H1 (cell line): Measurements from ENCODE around the gene MANEAL. TPM values are rescaled to one million over a fixed set of nuclear protein-coding genes. Genes with fewer than 3 reads are reported as not detected.
A peak's percentile ranks its signal among the peaks of the same experiment; 100 is the strongest.

Experiments used
- CTCF ChIA-PET: fragments of 300-600 bp; sonication (Branson Sonifier 250); formaldehyde crosslinking; loops from one replicate; lab custom pipeline; 2021; ENCODE audit not compliant: partially characterized antibody; lab: Charles Lee
- POLR2A ChIA-PET: fragments of 300-600 bp; sonication (Branson Sonifier 250); formaldehyde crosslinking; loops from one replicate; lab custom pipeline; 2021; ENCODE audit warnings: inconsistent platforms; ENCODE audit not compliant: partially characterized antibody; lab: Charles Lee
- DNase-seq, 2 experiments: peaks; one replicate each; pipeline versions ENCODE4 v3.0.0 to v3.0.0-alpha.2; 2010 to 2022; ENCODE audit warnings: low spot score in 2 of 2, low read depth in 1 of 2, mixed read lengths in 1 of 2
- FAIRE-seq: peaks from 2 replicates; lab custom pipeline; 2011; peaks lifted over from hg19 to GRCh38; lab: Jason Lieb, UNC
- H2AFZ ChIP-seq: 2 replicates; pipeline ENCODE4 v1.8.1; 2012; ENCODE audit warnings: low read length, inconsistent platforms
- H2AK5ac ChIP-seq: 2 replicates; pipeline ENCODE4 v1.6.1; 2013; ENCODE audit warnings: low read depth, low read length
- H2BK120ac ChIP-seq: replicated peaks from 2 replicates; pipeline ENCODE3; 2013; ENCODE audit warnings: low read depth, low read length, inconsistent platforms
- H2BK12ac ChIP-seq: 2 replicates; pipeline ENCODE4 v1.6.1; 2013; ENCODE audit warnings: low read depth, low read length
- H2BK15ac ChIP-seq: 2 replicates; pipeline ENCODE4 v1.6.1; 2013; ENCODE audit warnings: low read length
- H2BK20ac ChIP-seq: 2 replicates; pipeline ENCODE4 v1.6.1; 2013; ENCODE audit warnings: low read length
- H2BK5ac ChIP-seq: 2 replicates; pipeline ENCODE4 v1.6.1; 2013; ENCODE audit warnings: low read depth, low read length
- H3K14ac ChIP-seq: 2 replicates; pipeline ENCODE4 v1.6.1; 2013; ENCODE audit warnings: inconsistent platforms; ENCODE audit not compliant: insufficient read length
- H3K18ac ChIP-seq: 2 replicates; pipeline ENCODE4 v1.6.1; 2013; ENCODE audit warnings: low read length; ENCODE audit errors: extremely low read depth
- H3K23ac ChIP-seq: 2 replicates; pipeline ENCODE4 v1.6.1; 2013; ENCODE audit warnings: inconsistent platforms; ENCODE audit not compliant: insufficient read length
- H3K23me2 ChIP-seq: 2 replicates; pipeline ENCODE4 v1.6.1; 2013; ENCODE audit warnings: low read depth, low read length
- H3K27ac ChIP-seq: 2 replicates; pipeline ENCODE4 v1.6.1; 2011; ENCODE audit warnings: low read depth, low read length, inconsistent platforms
- H3K27me3 ChIP-seq, 4 experiments: replicated peaks in 1 of 4; 1 replicate in 1 of 4; 2 replicates in 3 of 4; pipeline versions ENCODE4 v1.6.1 to v1.8.1; 2011 to 2013; ENCODE audit warnings: low read length in 3 of 4, mild to moderate bottlenecking in 3 of 4, inconsistent platforms in 2 of 4, mixed read lengths in 2 of 4, moderate library complexity in 1 of 4; ENCODE audit not compliant: control insufficient read depth in 3 of 4, insufficient read depth in 3 of 4; ENCODE audit errors: extremely low read depth in 1 of 4
- H3K36me3 ChIP-seq, 4 experiments: 2 replicates each; pipeline versions ENCODE4 v1.6.1 to v1.8.1; 2011 to 2013; ENCODE audit warnings: mild to moderate bottlenecking in 4 of 4, low read length in 3 of 4, moderate library complexity in 2 of 4, control low read depth in 1 of 4, inconsistent platforms in 1 of 4; ENCODE audit not compliant: insufficient read depth in 4 of 4, control insufficient read depth in 2 of 4
- H3K4ac ChIP-seq: replicated peaks from 2 replicates; pipeline ENCODE3; 2013; ENCODE audit warnings: low read length, low read depth, mixed read lengths, inconsistent platforms; ENCODE audit not compliant: insufficient read length
- H3K4me1 ChIP-seq, 4 experiments: replicated peaks in 1 of 4; 1 replicate in 1 of 4; 2 replicates in 3 of 4; pipeline versions ENCODE4 v1.6.1 to v1.8.1; 2011 to 2013; ENCODE audit warnings: low read length in 3 of 4, inconsistent platforms in 2 of 4, mixed read lengths in 1 of 4; ENCODE audit not compliant: insufficient read depth in 4 of 4, control insufficient read depth in 3 of 4
- H3K4me2 ChIP-seq, 2 experiments: 2 replicates each; pipeline versions ENCODE4 v1.6.1 to v1.8.1; 2011 to 2013; ENCODE audit warnings: low read depth in 2 of 2, low read length in 2 of 2, control low read depth in 1 of 2, inconsistent platforms in 1 of 2, mild to moderate bottlenecking in 1 of 2; ENCODE audit not compliant: insufficient read depth in 1 of 2
- H3K4me3 ChIP-seq, 4 experiments: fragments of 200-600, 300-600 bp in 1 of 4; sonication (generic), shearing (Covaris generic), sonication (Bioruptor Twin) in 1 of 4; 2 replicates each; pipeline versions ENCODE4 v1.5.1 to v1.8.1; 2011 to 2016; ENCODE audit warnings: low read length in 4 of 4, low read depth in 3 of 4, control low read depth in 2 of 4, inconsistent platforms in 2 of 4, mild to moderate bottlenecking in 2 of 4, mixed read lengths in 1 of 4, moderate library complexity in 1 of 4; ENCODE audit not compliant: insufficient read depth in 2 of 4; ENCODE audit errors: extremely low read depth in 1 of 4
- H3K56ac ChIP-seq: replicated peaks from 2 replicates; pipeline ENCODE3; 2013; ENCODE audit warnings: low read depth, mild to moderate bottlenecking, mixed read lengths, low read length, inconsistent platforms; ENCODE audit not compliant: insufficient read length
- H3K79me1 ChIP-seq: 2 replicates; pipeline ENCODE4 v1.6.1; 2013; ENCODE audit warnings: low read depth, low read length, control low read depth
- H3K79me2 ChIP-seq, 2 experiments: 2 replicates each; pipeline versions ENCODE4 v1.6.1 to v1.8.1; 2012 to 2013; ENCODE audit warnings: low read length in 2 of 2, mild to moderate bottlenecking in 2 of 2, inconsistent platforms in 1 of 2; ENCODE audit not compliant: insufficient read depth in 2 of 2, control insufficient read depth in 1 of 2
- H3K9ac ChIP-seq, 4 experiments: replicated peaks in 1 of 4; 1 replicate in 1 of 4; 2 replicates in 3 of 4; pipeline versions ENCODE4 v1.6.1 to v1.8.1; 2011 to 2013; ENCODE audit warnings: low read depth in 3 of 4, low read length in 3 of 4, control low read depth in 2 of 4, mild to moderate bottlenecking in 2 of 4, moderate library complexity in 2 of 4, inconsistent platforms in 1 of 4; ENCODE audit errors: extremely low read depth in 1 of 4
- H3K9me3 ChIP-seq, 2 experiments: 2 replicates each; pipeline versions ENCODE4 v1.6.1 to v1.8.1; 2012 to 2013; ENCODE audit warnings: mild to moderate bottlenecking in 2 of 2, moderate library complexity in 2 of 2, control low read depth in 1 of 2, inconsistent platforms in 1 of 2, low read depth in 1 of 2, low read length in 1 of 2, mixed read lengths in 1 of 2; ENCODE audit not compliant: insufficient read depth in 2 of 2
- H4K20me1 ChIP-seq, 2 experiments: replicated peaks in 1 of 2; 2 replicates each; pipeline versions ENCODE3 to v1.8.1; 2011 to 2013; ENCODE audit warnings: inconsistent platforms in 2 of 2, low read length in 2 of 2, mild to moderate bottlenecking in 1 of 2; ENCODE audit not compliant: insufficient read depth in 2 of 2, control insufficient read depth in 1 of 2
- H4K5ac ChIP-seq: 2 replicates; pipeline ENCODE4 v1.6.1; 2013; ENCODE audit warnings: low read length, low read depth, mixed read lengths, inconsistent platforms; ENCODE audit not compliant: insufficient read length
- H4K8ac ChIP-seq: 2 replicates; pipeline ENCODE4 v1.8.0; 2013; ENCODE audit warnings: mild to moderate bottlenecking, moderate library complexity, low read length, inconsistent platforms; ENCODE audit not compliant: insufficient read depth; ENCODE audit errors: extremely low read depth
- H4K91ac ChIP-seq: replicated peaks from 2 replicates; pipeline ENCODE3; 2013; ENCODE audit warnings: low read length, mixed read lengths, inconsistent platforms; ENCODE audit not compliant: insufficient read length
- ATF2 ChIP-seq: IDR thresholded peaks from 2 replicates; pipeline ENCODE4 v1.6.1; 2012; ENCODE audit warnings: low read length, inconsistent platforms
- EP300 ChIP-seq, 2 experiments: IDR thresholded peaks; 1 replicate in 1 of 2; 2 replicates in 1 of 2; pipeline ENCODE4 v1.6.1; 2011 to 2012; ENCODE audit warnings: low read depth in 2 of 2, low read length in 2 of 2, mild to moderate bottlenecking in 2 of 2, borderline replicate concordance in 1 of 2, inconsistent platforms in 1 of 2, moderate library complexity in 1 of 2
- GABPA ChIP-seq: IDR thresholded peaks from 2 replicates; pipeline ENCODE4 v1.6.1; 2011; ENCODE audit warnings: mild to moderate bottlenecking, low read length, moderate library complexity, borderline replicate concordance; ENCODE audit not compliant: insufficient read depth
- POLR2A ChIP-seq, 2 experiments: IDR thresholded peaks; 1 replicate in 1 of 2; 2 replicates in 1 of 2; pipeline ENCODE4 v1.6.1; 2011; ENCODE audit warnings: low read depth in 2 of 2, low read length in 2 of 2, mild to moderate bottlenecking in 2 of 2; ENCODE audit errors: control extremely low read depth in 1 of 2
- RXRA ChIP-seq: IDR thresholded peaks from 2 replicates; pipeline ENCODE4 v1.6.1; 2011; ENCODE audit warnings: low read depth, mild to moderate bottlenecking, low read length, moderate library complexity; ENCODE audit not compliant: insufficient read depth
- SAP30 ChIP-seq: fragments of 300-600 bp; sonication (generic); IDR thresholded peaks from 2 replicates; pipeline ENCODE4 v1.7.1; 2012; ENCODE audit warnings: low read length, moderate library complexity, mild to moderate bottlenecking, inconsistent platforms; ENCODE audit not compliant: insufficient read depth, insufficient replicate concordance
- SRF ChIP-seq: IDR thresholded peaks from 2 replicates; pipeline ENCODE4 v1.6.1; 2011; ENCODE audit warnings: mild to moderate bottlenecking, low read depth, low read length, moderate library complexity
- TAF7 ChIP-seq: optimal IDR thresholded peaks from 2 replicates; pipeline ENCODE3; 2011; ENCODE audit warnings: low read depth, mild to moderate bottlenecking, inconsistent platforms, low read length, moderate library complexity, borderline replicate concordance
- TCF12 ChIP-seq: IDR thresholded peaks from 2 replicates; pipeline ENCODE4 v1.6.1; 2011; ENCODE audit warnings: low read depth, mild to moderate bottlenecking, low read length
- WGBS, 2 experiments: shearing (Covaris generic) in 1 of 2; methylation state at CpG; one replicate each; pipeline versions ENCODE4 v1.1.6 to v1.1.7; 2013 to 2015; ENCODE audit warnings: low lambda C conversion rate in 2 of 2, mixed read lengths in 2 of 2, inconsistent platforms in 1 of 2, low coverage in 1 of 2, missing lambda C conversion rate in 1 of 2; ENCODE audit not compliant: insufficient replicate concordance in 2 of 2, insufficient coverage in 1 of 2, insufficient read length in 1 of 2; ENCODE audit errors: extremely low coverage in 1 of 2, missing lambda C conversion rate in 1 of 2; 5-methylcytosine and 5-hydroxymethylcytosine counted together
- polyA plus RNA-seq, 7 experiments: library from polyadenylated mRNA; depleted of rRNA in 3 of 7; stranded (reverse) in 5 of 7; unstranded in 2 of 7; fragments of >200 nt in 5 of 7; fragments of 200-250 nt in 2 of 7; gene quantifications; 1 replicate in 5 of 7; 2 replicates in 1 of 7; 4 replicates in 1 of 7; pipeline versions ENCODE4 v1.2.1 to v1.2.3, GENCODE V29; 2011 to 2013; ENCODE audit warnings: missing spikeins in 2 of 7, mixed read lengths in 2 of 7
- total RNA-seq: library from RNA; stranded (reverse); fragmentation: NEBNext Ultra II Directional; extraction: Animal tissue kit (Norgen Biotek cat#: 25700); gene quantifications from 2 replicates; pipeline ENCODE4 v1.2.1, GENCODE V29; 2021
- TF ChIP-seq, protein P1 (sequence below): IDR thresholded peaks from 2 replicates; pipeline ENCODE4 v1.6.1; 2012; ENCODE audit warnings: inconsistent platforms

The MANEAL gene
- total and polyA plus RNA-seq, 2 of the 8 experiments (the other 6 are each of a cell fraction or from before 2014, with no cell fraction given), result 4.8 to 7.2 TPM

GRCh38 chr1:37811027-37811655, 17.5 kb downstream of the MANEAL start:
- Histone ChIP-seq H3K36me3 (peaks cover 0 to 21% (median 6%) of the 10 kb centered on the region in 4 experiments; a peak in 6 of 8 replicates), H2BK120ac (no peak overlapping the region), H3K4me3 (no peak overlapping the region), H3K9me3 (no peaks in the 10 kb centered on the region), H4K5ac (no peak overlapping the region), H3K79me1 (peaks cover 8% of the 10 kb centered on the region), H2BK20ac (no peak overlapping the region), H3K79me2 (peaks cover 8 to 11% of the 10 kb centered on the region in 2 experiments), H2AFZ (no peak overlapping the region), H3K56ac (no peak overlapping the region), H2BK5ac (no peak overlapping the region), H3K27me3 (no peaks in the 10 kb centered on the region), H3K18ac (no peak overlapping the region), H3K4me1 (peaks cover 4 to 14% (median 10%) of the 10 kb centered on the region in 4 experiments; a peak in 6 of 7 replicates), H3K9ac (no peak overlapping the region), H3K23ac (no peak overlapping the region), H4K20me1 (peaks cover 0 to 24% of the 10 kb centered on the region in 2 experiments), H4K8ac (no peak overlapping the region), H3K4ac (no peak overlapping the region), H3K23me2 (peaks cover 5% of the 10 kb centered on the region; the same call in 1 of the 2 replicates), H4K91ac (no peak overlapping the region), H3K4me2 (no peak overlapping the region), H2BK15ac (no peak overlapping the region), H3K14ac (no peak overlapping the region), H2AK5ac (no peak overlapping the region), H2BK12ac (no peak overlapping the region), H3K27ac (no peak overlapping the region)
- DNase-seq (peak in 1 of 2 experiments; percentile 84), FAIRE-seq (peak; percentile 66)
- ChIA-PET POLR2A (no interaction called here), CTCF (interaction anchor here (1.0 to 1.5 kb wide), 3 partner anchors 40 to 48 kb away, joined by 3 to 5 read pairs (median 4); partner anchors contain the start of genes EPHA10 and MTF1)
- 36% methylated on average over 7 of the region's 7 CpGs; no CpG with 5 or more reads in 1 of the 2 experiments for WGBS, 2 experiments
- TF ChIP-seq, protein P1, sequence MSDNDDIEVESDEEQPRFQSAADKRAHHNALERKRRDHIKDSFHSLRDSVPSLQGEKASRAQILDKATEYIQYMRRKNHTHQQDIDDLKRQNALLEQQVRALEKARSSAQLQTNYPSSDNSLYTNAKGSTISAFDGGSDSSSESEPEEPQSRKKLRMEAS, result 0 out of 2 replicates have a peak, but pooled peaks have one; percentile 21
- TF ChIP-seq GABPA (no peak), ATF2 (no peak), RXRA (no peak), SAP30 (no peak), EP300 (IDR thresholded peaks at IDR 0.05; ENCODE audit: borderline replicate concordance in 1 of 2, low read depth in 2 of 2, low read length in 2 of 2) (no peak), TCF12 (no peak), POLR2A (IDR thresholded peaks at IDR 0.05; ENCODE audit: control extremely low read depth in 1 of 2, low read depth in 2 of 2, low read length in 2 of 2) (no peak), SRF (no peak), TAF7 (no peak)
